Thoracic aorta (tissue), 2 donors: Measurements from ENCODE around the gene APOBEC3C. TPM values are rescaled to one million over a fixed set of nuclear protein-coding genes. Genes with fewer than 3 reads are reported as not detected.
"Not testable (repeated sequence)": the region's sequence is repeated elsewhere in the genome, so short reads cannot be mapped to it uniquely, and the experiment has no call there.

ENCODE experiments used
- ATAC-seq: fragments of 150-250 bp; one replicate; pipeline ENCODE4 v1.8.0; 2017; ENCODE audit warnings: low read depth; ENCODE audit not compliant: insufficient number of reproducible peaks, low FRiP score
- DNase-seq: peaks from one replicate; pipeline ENCODE4 v3.0.0-alpha.2; 2020; ENCODE audit warnings: low spot score
- H3K27ac ChIP-seq, 2 donors: fragments of 200-600 bp; sonication (generic); 1 replicate in 1 of 2; 2 replicates in 1 of 2; pipeline ENCODE4 v1.5.1; 2016; ENCODE audit warnings: mild to moderate bottlenecking in 2 of 2, moderate library complexity in 2 of 2
- H3K27me3 ChIP-seq: fragments of 200-600 bp; sonication (generic); replicated peaks from 2 replicates; pipeline ENCODE4 v1.6.0; 2016; ENCODE audit warnings: mild to moderate bottlenecking; ENCODE audit not compliant: insufficient read depth
- H3K36me3 ChIP-seq: fragments of 200-600 bp; sonication (generic); one replicate; pipeline ENCODE4 v1.5.1; 2016
- H3K4me1 ChIP-seq, 2 donors: fragments of 200-600 bp; sonication (generic); 1 replicate in 1 of 2; 2 replicates in 1 of 2; pipeline versions ENCODE4 v1.5.1 to v1.6.0; 2016; ENCODE audit warnings: low read depth in 2 of 2, mild to moderate bottlenecking in 1 of 2; ENCODE audit not compliant: control insufficient read depth in 1 of 2
- H3K4me3 ChIP-seq: fragments of 200-600 bp; sonication (generic); 2 replicates; pipeline ENCODE4 v1.5.1; 2016; ENCODE audit warnings: mild to moderate bottlenecking
- H3K9me3 ChIP-seq: fragments of 200-600 bp; sonication (generic); 2 replicates; pipeline ENCODE4 v1.5.1; 2016
- total RNA-seq, 2 donors: library from RNA; depleted of rRNA; stranded (reverse); fragments of >200 nt; gene quantifications; one replicate each; pipeline versions ENCODE4 v1.1.0 to v1.2.3, GENCODE V29; 2016
- TF ChIP-seq, protein P1 (sequence below): fragments of 200-600 bp; sonication (generic); IDR thresholded peaks from one replicate; pipeline ENCODE4 v1.5.1; 2019; ENCODE audit warnings: antibody characterized with exemption

APOBEC3C gene
- total RNA-seq, 2 donors from 2014 or later = 5.5 to 22.3 TPM

DNA sequence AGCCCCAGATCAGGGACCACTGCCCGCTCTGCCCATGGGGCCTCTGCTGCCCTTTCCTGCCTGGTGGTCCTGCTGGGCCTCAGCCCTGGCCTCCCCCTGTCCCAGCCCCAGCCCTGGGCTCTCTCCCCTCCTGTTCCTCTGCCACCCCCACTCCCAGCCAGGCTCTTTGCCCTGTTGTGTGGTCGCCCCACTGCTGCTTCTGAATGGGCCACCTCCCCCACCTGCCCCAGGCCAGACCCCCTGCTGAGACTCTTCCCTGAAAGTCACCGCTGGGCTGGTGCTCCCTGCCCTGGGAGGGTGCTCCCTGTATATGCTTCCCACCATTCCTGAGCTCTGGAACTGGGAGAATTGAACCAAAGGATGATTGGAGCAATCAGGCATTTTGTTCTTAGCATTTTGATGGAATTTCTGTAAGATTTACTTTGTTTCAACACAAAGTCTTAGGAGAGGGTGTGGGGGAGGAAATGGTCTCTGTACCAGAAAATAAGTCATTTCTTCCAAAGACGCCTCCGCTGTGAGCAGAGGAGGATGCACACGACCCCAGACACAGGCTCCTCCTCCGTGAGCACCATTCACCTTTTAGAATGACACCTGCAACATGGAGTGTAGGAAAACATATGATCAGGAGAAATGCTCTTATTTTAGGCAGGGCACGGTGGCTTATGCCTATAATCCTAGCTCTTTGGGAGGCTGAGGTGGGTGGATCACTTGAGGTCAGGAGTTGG is 26.7 kb upstream of the APOBEC3C start:
- H3K4me3 ChIP-seq = no peak overlapping the region
- no peak for ATAC-seq
- no peaks in the 10 kb centered on the region for H3K36me3 ChIP-seq
- TF ChIP-seq, protein P1, sequence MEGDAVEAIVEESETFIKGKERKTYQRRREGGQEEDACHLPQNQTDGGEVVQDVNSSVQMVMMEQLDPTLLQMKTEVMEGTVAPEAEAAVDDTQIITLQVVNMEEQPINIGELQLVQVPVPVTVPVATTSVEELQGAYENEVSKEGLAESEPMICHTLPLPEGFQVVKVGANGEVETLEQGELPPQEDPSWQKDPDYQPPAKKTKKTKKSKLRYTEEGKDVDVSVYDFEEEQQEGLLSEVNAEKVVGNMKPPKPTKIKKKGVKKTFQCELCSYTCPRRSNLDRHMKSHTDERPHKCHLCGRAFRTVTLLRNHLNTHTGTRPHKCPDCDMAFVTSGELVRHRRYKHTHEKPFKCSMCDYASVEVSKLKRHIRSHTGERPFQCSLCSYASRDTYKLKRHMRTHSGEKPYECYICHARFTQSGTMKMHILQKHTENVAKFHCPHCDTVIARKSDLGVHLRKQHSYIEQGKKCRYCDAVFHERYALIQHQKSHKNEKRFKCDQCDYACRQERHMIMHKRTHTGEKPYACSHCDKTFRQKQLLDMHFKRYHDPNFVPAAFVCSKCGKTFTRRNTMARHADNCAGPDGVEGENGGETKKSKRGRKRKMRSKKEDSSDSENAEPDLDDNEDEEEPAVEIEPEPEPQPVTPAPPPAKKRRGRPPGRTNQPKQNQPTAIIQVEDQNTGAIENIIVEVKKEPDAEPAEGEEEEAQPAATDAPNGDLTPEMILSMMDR = no peak
- peaks cover 2 to 5% of the 10 kb centered on the region in 2 donors for H3K4me1 ChIP-seq
- no peak for DNase-seq
- no peaks in the 10 kb centered on the region for H3K9me3 ChIP-seq
- H3K27me3 ChIP-seq = no peaks in the 10 kb centered on the region
- no peak overlapping the region for H3K27ac ChIP-seq

DNA sequence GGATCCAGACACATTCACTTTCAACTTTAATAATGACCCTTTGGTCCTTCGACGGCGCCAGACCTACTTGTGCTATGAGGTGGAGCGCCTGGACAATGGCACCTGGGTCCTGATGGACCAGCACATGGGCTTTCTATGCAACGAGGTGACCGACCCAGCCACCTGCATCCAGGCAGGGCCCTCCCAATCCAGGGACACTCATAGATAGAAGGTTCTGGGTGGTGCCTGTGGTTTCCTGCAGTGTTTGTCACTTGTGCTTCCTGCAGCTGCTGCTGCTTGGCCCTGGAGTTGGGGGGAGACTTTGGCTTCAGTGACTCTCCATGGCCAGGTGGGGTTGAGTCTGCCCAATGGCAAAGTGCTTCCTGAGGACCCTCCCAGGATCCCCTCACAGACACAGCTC is 24.6 kb upstream of the APOBEC3C start:
- Histone ChIP-seq H3K4me1 (no peaks in the 10 kb centered on the region), H3K9me3 (no peaks in the 10 kb centered on the region)

DNA sequence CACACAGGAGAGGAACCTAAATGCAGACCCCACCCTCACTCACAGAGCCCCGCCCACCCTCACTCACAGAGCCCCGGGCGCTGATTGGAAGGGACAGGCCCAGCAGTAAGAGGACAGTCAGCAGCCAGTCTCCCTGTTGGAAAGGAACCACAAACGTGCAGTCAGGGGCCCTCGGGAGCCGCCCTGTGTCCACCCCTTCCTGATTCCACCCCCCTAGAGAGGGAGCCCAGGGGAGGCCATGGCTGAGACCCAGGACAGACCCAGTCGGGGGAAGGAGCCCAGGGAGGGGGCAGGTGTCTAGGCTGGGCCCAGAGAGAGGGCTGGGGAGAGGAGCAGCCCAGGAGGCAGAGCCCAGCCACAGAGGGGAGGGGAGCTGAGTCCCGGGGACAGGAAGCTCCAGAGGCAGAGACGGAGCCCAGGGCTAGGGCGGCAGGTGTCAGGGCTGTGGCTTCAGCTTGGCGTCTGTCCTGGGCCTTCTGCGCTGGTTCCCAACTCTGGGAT is 21.1 kb upstream of the APOBEC3C start:
- not testable (repeated sequence) for H3K4me3 ChIP-seq, DNase-seq, H3K27ac ChIP-seq, H3K27me3 ChIP-seq, ATAC-seq, H3K9me3 ChIP-seq, H3K36me3 ChIP-seq, H3K4me1 ChIP-seq

More for the DNA sequence above, 24.6 kb upstream of the APOBEC3C start:
- Histone ChIP-seq H3K27ac (no peak overlapping the region), H3K4me3 (no peak overlapping the region), H3K27me3 (no peaks in the 10 kb centered on the region), H3K36me3 (no peaks in the 10 kb centered on the region)
- ATAC-seq (no peak), DNase-seq (no peak)
- TF ChIP-seq, protein P1 = no peak

DNA sequence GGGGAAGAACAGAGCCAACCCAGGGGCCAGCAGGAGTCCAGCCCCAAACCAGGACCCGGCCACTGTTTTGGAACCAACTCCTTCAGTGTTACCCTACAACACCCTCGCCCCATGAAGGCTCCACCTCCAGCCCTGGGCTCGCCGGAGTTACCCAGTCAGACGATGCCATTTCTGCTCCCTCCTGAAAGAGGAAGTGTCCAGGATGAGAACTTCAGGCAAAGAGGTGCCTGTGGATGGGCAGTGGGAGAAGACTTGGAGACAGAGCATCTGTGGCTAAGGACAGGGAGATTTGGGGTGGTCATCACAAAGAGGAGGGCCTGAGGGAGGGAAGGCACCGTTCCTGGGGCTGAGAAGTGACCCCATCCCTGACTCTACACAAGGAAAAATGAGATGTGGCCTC is 18.0 kb upstream of the APOBEC3C start:
- H3K4me1 ChIP-seq = no peaks in the 10 kb centered on the region

DNA sequence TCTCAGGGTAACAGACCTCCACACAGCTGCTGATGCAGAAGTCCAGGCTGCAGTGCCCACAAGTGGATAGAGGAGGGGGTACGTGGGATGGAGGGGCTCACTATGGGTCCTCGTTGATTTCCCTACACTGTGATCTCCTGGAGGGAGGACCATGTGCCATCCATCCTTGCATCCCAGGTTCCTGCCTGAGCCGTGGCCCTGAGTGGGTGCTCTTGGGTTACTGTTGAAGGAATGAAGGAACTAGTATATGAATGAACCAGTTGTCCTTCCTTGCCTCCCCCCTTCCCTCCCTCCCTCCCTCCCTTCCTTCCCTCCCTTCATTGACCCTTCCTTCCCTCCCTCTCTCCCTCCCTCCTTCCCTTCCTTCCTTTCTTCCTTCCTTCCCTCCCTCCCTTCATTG is 16.5 kb upstream of the APOBEC3C start:
- H3K36me3 ChIP-seq = no peaks in the 10 kb centered on the region
- H3K9me3 ChIP-seq = no peaks in the 10 kb centered on the region
- H3K4me3 ChIP-seq = no peak overlapping the region
- DNase-seq = no peak
- no peak for ATAC-seq
- H3K27me3 ChIP-seq = no peaks in the 10 kb centered on the region
- H3K27ac ChIP-seq = no peak overlapping the region
- H3K4me1 ChIP-seq = no peaks in the 10 kb centered on the region
- TF ChIP-seq, protein P1 = no peak

More for the DNA sequence above, 18.0 kb upstream of the APOBEC3C start:
- Histone ChIP-seq H3K36me3 (no peaks in the 10 kb centered on the region), H3K27me3 (no peaks in the 10 kb centered on the region), H3K9me3 (no peaks in the 10 kb centered on the region), H3K27ac (no peak overlapping the region), H3K4me3 (no peak overlapping the region)
- TF ChIP-seq, protein P1 = no peak
- no peak for DNase-seq
- ATAC-seq = no peak
